Stimulated activated CD4-positive, alpha-beta T cell treated with anti-CD3 and anti-CD28 coated beads, Interleukin-2, amount 100 ng/mL, for 4 hours (primary cell): Measurements from ENCODE around the gene LMTK3.
"Not testable (repeated sequence)": the region's sequence is repeated elsewhere in the genome, so short reads cannot be mapped to it uniquely, and the experiment has no call there.

Experiments used
- DNase-seq: peaks from one replicate; pipeline ENCODE4 v3.0.0-alpha.2; 2020; ENCODE audit warnings: low read depth

LMTK3 gene

GRCh38 chr19:48506138-48506733 is 5.4 kb downstream of the LMTK3 start:
- DNase-seq = no peak

GRCh38 chr19:48502350-48503018 is 9.2 kb downstream of the LMTK3 start:
- no peak for DNase-seq

- peak; percentile 62 for DNase-seq
Measured at GRCh38 chr19:48501494-48502349, 9.9 kb downstream of the LMTK3 start.

GRCh38 chr19:48500830-48501493 is 10.7 kb downstream of the LMTK3 start:
- DNase-seq = no peak

- DNase-seq = no peak
Measured at GRCh38 chr19:48499316-48500090, 12.1 kb downstream of the LMTK3 start.

GRCh38 chr19:48498595-48499311 is 12.9 kb downstream of the LMTK3 start:
- no peak for DNase-seq

- DNase-seq = no peak
Measured at GRCh38 chr19:48497728-48498594, 13.7 kb downstream of the LMTK3 start.

- no peak for DNase-seq
Measured at GRCh38 chr19:48496959-48497727, 14.5 kb downstream of the LMTK3 start.

GRCh38 chr19:48495396-48495795 is 16.2 kb downstream of the LMTK3 start:
- no peak for DNase-seq

- no peak for DNase-seq
Measured at GRCh38 chr19:48493718-48494401, 17.8 kb downstream of the LMTK3 start.

- DNase-seq = peak; percentile 67
Measured at GRCh38 chr19:48492925-48493717, 18.5 kb downstream of the LMTK3 start.

- no peak for DNase-seq
Measured at GRCh38 chr19:48491793-48492123, 19.9 kb downstream of the LMTK3 start.

- DNase-seq = peak; percentile 53
Measured at GRCh38 chr19:48490981-48491792, 20.4 kb downstream of the LMTK3 start.

GRCh38 chr19:48489608-48490216 is 21.9 kb downstream of the LMTK3 start:
- DNase-seq = peak; percentile 62

- not testable (repeated sequence) for DNase-seq
Measured at GRCh38 chr19:48488478-48488877, 23.2 kb downstream of the LMTK3 start.

GRCh38 chr19:48487948-48488347 is 23.7 kb downstream of the LMTK3 start:
- no peak for DNase-seq

- no peak for DNase-seq
Measured at GRCh38 chr19:48487544-48487943, 24.1 kb downstream of the LMTK3 start.
